Measurements from ENCODE around the gene GSAP. TPM values are rescaled to one million over a fixed set of nuclear protein-coding genes. Genes with fewer than 3 reads are reported as not detected.

GSAP gene
- total and polyA plus RNA-seq, 2 of the 4 experiments (the other 2 are of a cell fraction): 1.6 to 1.8 TPM

GRCh38 chr7:77367976-77368375 is 48.2 kb downstream of the GSAP start:
- ATAC-seq (ENCODE audit: low read depth) (no peak), DNase-seq (peak; percentile 13)
- no peak overlapping the region for H2AK9ac ChIP-seq (replicated peaks; ENCODE audit: low read depth, low read length, poor library complexity)
- no peak overlapping the region for H3K56ac ChIP-seq (ENCODE audit: extremely low read depth, insufficient read depth, low read length)
- H3K18ac ChIP-seq (ENCODE audit: low read depth, low read length): no peak overlapping the region
- H3K27ac ChIP-seq (ENCODE audit: insufficient read depth, low read length): no peak overlapping the region
- no peak overlapping the region for H2AFZ ChIP-seq (replicated peaks; ENCODE audit: low read length, poor library complexity)
- POLR2A ChIA-PET (ENCODE audit: unreplicated experiment): no interaction called here
- H4K8ac ChIP-seq (ENCODE audit: low read depth in 2 of 2, low read length in 2 of 2): no peak overlapping the region
- peak overlapping the region; percentile 2; the same call in 1 of the 2 replicates for H2AK5ac ChIP-seq (ENCODE audit: low read depth, low read length)
- no peak overlapping the region for H3K4ac ChIP-seq (ENCODE audit: low read depth, low read length)
- in situ Hi-C loops (cut with MboI; ENCODE audit: low sequenced_read_pairs): no loop called here
- no peaks in the 10 kb centered on the region; the same call in 1 of the 2 replicates for H3K9me3 ChIP-seq (ENCODE audit: control insufficient read depth, insufficient read depth, low read length)
- no peak overlapping the region for H2BK15ac ChIP-seq (ENCODE audit: low read depth, low read length)
- H3K4me2 ChIP-seq (ENCODE audit: low read depth, low read length): no peak overlapping the region
- BruUV-seq (replicated peaks): no TSS peak
- H2BK20ac ChIP-seq (ENCODE audit: low read depth, low read length): no peak overlapping the region
- CTCF ChIA-PET: interaction anchor here (0.6 kb wide), 1 partner anchor 12 kb away, joined by 3 read pairs; no protein-coding TSS in a partner anchor
- H3K27me3 ChIP-seq (ENCODE audit: control insufficient read depth, insufficient read depth, low read length): no peaks in the 10 kb centered on the region
- WGBS, 2 experiments (ENCODE audit: extremely low coverage in 2 of 2, insufficient read length in 1 of 2): no CpG with 5 or more reads among the region's 4 CpGs
- no peak overlapping the region for H2BK120ac ChIP-seq (ENCODE audit: low read depth, low read length)
- no peak overlapping the region for H3K23ac ChIP-seq (ENCODE audit: low read depth, low read length)
- no peak overlapping the region for H4K5ac ChIP-seq (ENCODE audit: low read depth, low read length)
- H3K9me1 ChIP-seq (ENCODE audit: insufficient read depth, low read length): peaks cover 2% of the 10 kb centered on the region; the same call in 1 of the 2 replicates
- no peak overlapping the region for H2BK5ac ChIP-seq (ENCODE audit: low read depth, low read length, poor library complexity, severe bottlenecking)
- H4K20me1 ChIP-seq (ENCODE audit: insufficient read depth, low read length): no peaks in the 10 kb centered on the region
- no peak overlapping the region for H4K91ac ChIP-seq (ENCODE audit: insufficient read depth, low read depth, low read length)
- no peaks in the 10 kb centered on the region for H3K36me3 ChIP-seq (ENCODE audit: control insufficient read depth, insufficient read depth, low read length)
- no peak for TF ChIP-seq CEBPB (IDR thresholded peaks at IDR 0.05; ENCODE audit: low read depth, low read length)
- TF ChIP-seq RCOR1 (IDR thresholded peaks at IDR 0.05; ENCODE audit: insufficient replicate concordance, low read length): no peak
- no peak for TF ChIP-seq NFE2L2 (IDR thresholded peaks at IDR 0.05; ENCODE audit: low read depth, low read length)
- TF ChIP-seq MAZ (IDR thresholded peaks at IDR 0.05; ENCODE audit: borderline replicate concordance, low read depth, low read length): no peak
- TF ChIP-seq ELK1 (IDR thresholded peaks at IDR 0.05; ENCODE audit: borderline replicate concordance, low read depth, low read length): no peak
- TF ChIP-seq USF2 (IDR thresholded peaks at IDR 0.05; ENCODE audit: low read depth, low read length): no peak
- TF ChIP-seq SMC3 (IDR thresholded peaks at IDR 0.05; ENCODE audit: low read depth, low read length): no peak
- TF ChIP-seq CTCF (conservative IDR thresholded peaks at IDR 0.05; ENCODE audit: low read depth, low read length): no peak
- no peak for TF ChIP-seq BHLHE40 (IDR thresholded peaks at IDR 0.05; ENCODE audit: low read depth, low read length)
- no peak for TF ChIP-seq FOS (IDR thresholded peaks at IDR 0.05; ENCODE audit: low read depth, low read length)
- no peaks in the 10 kb centered on the region for H3K79me1 ChIP-seq (ENCODE audit: low read depth in 1 of 2, low read length in 2 of 2)
- H3K9ac ChIP-seq (ENCODE audit: low read depth, low read length): no peak overlapping the region
- peaks cover 2% of the 10 kb centered on the region for H3K4me1 ChIP-seq (ENCODE audit: control insufficient read depth, insufficient read depth, low read length)
- no peak overlapping the region for H3K4me3 ChIP-seq (ENCODE audit: insufficient read depth, low read depth, low read length)
- dilution Hi-C loops (cut with HindIII; ENCODE audit: low sequenced_read_pairs, unreplicated experiment): no loop called here
- H3K14ac ChIP-seq (replicated peaks; ENCODE audit: low read depth, low read length): no peak overlapping the region
- intact Hi-C loops (cut with micrococcal nuclease): no loop called here

Data from IMR-90 (cell line).